Stimulated activated CD8-positive, alpha-beta memory T cell treated with anti-CD3 and anti-CD28 coated beads, Interleukin-12 subunit alpha, Interleukin-12 subunit beta, amount 100 ng/mL, for 4 hours (primary cell): ENCODE results near the gene PRDM1.

Experiments
- DNase-seq: peaks from one replicate; pipeline ENCODE4 v3.0.0-alpha.2; 2020; ENCODE audit warnings: low read depth

PRDM1 gene

DNA sequence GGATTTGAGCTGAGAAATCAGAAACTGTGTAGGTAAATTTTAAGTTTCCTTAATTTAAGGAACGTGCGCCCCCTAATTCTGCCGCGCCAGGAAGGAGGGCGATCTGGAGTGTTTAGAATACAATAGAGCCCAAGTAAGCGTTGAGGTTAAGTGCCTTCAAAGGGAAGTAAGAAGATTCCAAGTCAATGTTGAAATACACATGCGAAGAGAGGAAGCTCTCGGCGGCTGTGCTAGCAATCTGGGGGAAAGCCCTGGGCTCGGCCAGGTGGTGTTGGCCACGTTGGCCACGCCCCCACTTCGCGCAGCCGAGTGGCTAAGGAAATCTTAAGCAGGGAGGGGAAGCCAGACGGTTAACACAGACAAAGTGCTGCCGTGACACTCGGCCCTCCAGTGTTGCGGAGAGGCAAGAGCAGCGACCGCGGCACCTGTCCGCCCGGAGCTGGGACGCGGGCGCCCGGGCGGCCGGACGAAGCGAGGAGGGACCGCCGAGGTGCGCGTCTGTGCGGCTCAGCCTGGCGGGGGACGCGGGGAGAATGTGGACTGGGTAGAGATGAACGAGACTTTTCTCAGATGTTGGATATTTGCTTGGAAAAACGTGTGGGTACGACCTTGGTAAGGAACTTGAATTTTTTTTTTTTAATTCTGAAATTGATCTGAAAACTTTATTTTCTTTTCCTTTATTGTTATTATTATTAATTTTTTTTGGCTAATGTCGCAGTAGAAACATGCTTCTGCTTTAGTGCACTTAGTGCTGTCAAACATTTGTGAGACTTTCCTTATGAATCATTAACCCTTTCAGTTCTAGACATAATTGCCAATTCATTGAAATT lies at the start of gene PRDM1:
PRDM1 (plus strand) TSS at position 353 of the 830 bp plus-strand sequence; CDS start at position 571, 218 bp downstream.
- DNase-seq: peak; percentile 58

DNA sequence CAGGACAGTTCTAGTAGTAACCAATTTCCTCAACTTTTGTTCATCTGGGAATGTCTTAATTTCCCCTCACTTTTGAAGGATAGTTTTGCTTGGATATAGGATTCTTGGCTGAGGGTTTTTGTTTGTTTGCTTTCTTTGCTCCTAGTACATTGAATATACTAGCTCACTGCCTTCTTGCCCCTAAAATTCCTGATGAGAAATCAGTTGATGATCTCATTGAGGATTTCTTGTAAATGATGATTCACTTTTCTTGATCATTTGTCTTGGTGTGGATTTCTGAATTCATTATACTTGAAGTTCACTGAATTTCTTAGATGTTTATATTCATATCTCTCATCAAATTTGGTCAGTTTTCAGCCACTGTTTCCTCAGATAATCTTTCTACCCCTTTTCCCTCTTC lies 49.1 kb upstream of the PRDM1 start:
- no peak for DNase-seq

DNA sequence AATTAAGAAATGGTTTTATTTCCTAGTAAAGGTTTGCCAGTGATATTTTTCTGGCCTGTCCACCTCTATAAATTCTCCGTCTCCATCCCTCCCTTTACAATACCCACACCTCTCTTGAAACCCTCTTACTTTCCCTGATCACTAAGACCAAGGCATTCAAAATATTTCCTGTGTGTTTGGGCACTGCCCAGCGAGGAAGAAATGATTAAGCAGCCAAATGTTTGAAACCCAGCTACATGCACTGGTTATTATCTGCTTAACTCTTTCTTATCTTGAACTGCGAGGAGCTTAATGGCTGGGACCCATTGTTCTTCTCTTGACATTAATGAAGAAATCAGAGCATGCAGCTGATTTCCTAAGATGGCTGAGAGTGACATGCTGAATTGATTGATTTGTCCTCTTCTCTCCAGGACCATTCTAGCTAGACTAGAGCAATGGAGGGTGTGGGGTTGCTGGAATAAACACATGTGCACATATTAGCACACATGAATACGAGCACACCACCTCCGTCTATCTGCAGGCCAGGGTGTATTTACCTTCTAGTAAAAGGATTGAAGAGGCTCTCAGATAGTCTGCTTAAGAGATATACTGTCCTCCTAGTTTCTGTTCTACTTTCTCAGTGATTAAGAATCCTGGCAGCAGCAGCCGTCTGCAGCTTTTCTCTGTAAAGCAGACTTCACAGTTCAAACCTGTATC lies 46.1 kb upstream of the PRDM1 start:
- DNase-seq: no peak

- no peak for DNase-seq
Measured at GRCh38 chr6:106044151-106044550, 42.0 kb upstream of the PRDM1 start.

- DNase-seq: no peak
Measured at GRCh38 chr6:106045077-106045476, 41.1 kb upstream of the PRDM1 start.

GRCh38 chr6:106046116-106046853 lies 39.9 kb upstream of the PRDM1 start:
- no peak for DNase-seq

- no peak for DNase-seq
Measured at GRCh38 chr6:106046854-106047200, 39.3 kb upstream of the PRDM1 start.

GRCh38 chr6:106048336-106048735 lies 37.8 kb upstream of the PRDM1 start:
- DNase-seq: no peak

GRCh38 chr6:106050538-106050937 lies 35.6 kb upstream of the PRDM1 start:
- DNase-seq: no peak

- no peak for DNase-seq
Measured at GRCh38 chr6:106051226-106051625, 34.9 kb upstream of the PRDM1 start.

- DNase-seq: no peak
Measured at GRCh38 chr6:106053484-106054205, 32.5 kb upstream of the PRDM1 start.

DNA sequence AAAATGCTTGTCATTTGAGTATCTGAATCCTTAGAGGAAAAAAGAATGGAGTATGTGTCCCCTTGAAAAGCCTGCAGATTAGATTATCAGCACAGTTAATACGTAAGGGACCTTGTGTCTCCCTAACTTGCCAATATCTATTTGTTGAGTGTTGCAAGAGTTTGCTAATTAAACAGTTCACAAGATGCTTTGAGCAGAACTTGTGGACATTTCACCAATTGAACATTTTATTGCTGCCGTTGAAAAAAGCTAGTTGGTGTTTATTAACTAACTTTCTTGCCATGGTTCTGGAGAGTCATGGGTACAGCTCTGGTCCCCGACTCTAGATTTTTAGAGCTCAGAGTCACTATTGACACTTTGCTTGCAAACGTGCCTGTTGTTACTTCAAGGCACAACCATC lies 30.6 kb upstream of the PRDM1 start:
- DNase-seq: no peak

DNA sequence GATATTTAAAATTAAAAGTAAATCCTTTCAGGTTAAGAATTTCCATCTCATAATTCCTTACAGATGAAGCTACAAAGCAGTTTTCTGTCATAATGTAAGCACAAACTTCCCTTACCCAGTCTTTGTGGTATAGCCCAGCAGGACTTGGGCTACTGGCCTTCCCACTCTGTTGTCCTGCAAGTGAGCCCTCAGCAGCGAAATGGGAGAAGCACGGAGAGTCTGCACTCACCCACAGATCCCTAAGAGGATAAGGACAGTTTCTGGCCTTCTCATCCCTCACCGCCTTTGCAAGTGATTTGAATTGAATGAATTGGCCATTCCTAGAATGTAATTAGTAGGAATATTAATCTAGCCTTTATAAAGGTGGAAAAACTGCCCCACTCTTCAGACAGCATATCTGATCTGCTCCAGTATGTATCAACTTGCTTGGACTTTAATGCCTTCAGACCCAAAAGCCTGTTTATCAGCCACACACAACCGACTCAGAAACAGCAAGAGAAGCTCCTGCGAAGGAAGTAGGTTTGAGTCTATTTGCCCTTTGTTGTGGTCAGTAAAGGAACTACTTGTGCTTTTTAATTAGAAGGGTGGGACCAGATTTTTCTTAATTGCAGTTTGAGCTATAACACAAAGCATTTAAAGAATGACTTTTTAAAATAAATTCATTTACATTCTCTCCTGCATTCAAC lies 29.9 kb upstream of the PRDM1 start:
- DNase-seq: no peak

DNA sequence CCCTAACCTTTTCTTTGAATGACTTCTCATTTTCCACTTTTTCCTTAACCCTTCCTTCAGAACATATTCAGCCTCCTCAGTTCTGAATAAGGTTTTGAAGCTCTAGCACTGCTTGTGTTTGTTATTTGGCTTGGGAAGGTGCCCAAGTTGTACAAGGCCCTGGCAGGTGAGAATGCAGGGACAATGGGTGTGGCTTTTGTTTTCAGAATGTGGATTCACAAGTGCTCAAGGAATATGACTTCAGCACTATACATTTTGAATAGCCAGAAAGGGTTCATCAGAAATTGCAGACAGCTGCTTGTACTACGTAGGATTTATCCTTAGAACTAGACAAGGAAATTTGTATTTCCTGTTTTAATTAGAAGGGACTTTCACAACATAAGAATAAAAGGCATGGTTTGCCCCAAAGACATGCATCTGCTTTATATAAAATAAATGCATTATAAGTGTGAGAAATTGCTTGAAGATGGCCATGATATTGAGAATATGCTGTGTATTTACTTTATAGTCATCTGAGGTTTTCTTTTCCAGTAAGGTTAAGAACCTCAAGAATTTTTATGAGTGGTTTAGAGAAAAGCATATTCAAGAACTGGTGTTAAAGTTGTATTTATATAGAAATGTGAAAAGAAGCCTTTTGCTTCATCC lies 29.3 kb upstream of the PRDM1 start:
- no peak for DNase-seq

DNA sequence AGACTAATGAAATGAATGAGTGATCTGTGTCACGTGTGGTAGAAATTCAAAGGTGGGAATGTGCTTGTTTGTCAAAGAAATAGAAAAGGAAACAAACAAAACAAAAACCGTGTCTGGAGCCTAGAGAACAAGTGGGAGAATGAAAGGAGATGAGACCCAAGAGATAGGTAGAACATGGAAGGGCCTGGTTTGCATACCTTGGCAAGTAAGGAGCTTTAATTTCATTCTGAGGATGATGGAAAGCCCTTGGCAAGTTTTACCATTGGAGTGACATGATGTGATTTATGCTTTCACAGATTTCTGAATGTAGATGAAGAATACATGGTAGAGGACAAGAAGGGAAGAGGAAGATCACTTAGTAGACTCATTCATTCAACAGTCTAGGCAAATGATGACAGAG lies 26.8 kb upstream of the PRDM1 start:
- no peak for DNase-seq

DNA sequence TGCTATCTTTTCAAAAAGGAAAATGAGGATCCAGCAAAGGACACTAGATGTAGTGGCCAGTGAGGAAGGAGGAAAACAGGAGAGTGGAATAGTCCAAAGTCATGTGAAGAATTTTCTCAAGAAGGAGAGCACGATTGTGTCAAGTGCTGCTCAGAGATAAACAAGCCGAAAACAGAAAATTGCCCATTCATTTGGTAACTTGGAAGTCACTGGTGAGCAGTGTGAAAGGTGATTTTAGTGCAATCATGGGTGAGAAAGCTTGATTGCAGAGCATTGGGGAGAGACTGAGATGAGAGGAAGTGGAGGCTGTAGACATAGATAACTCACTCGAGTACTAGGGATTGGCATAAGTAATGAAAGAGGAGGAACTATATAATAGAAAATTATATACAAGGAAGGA lies 26.0 kb upstream of the PRDM1 start:
- no peak for DNase-seq

DNA sequence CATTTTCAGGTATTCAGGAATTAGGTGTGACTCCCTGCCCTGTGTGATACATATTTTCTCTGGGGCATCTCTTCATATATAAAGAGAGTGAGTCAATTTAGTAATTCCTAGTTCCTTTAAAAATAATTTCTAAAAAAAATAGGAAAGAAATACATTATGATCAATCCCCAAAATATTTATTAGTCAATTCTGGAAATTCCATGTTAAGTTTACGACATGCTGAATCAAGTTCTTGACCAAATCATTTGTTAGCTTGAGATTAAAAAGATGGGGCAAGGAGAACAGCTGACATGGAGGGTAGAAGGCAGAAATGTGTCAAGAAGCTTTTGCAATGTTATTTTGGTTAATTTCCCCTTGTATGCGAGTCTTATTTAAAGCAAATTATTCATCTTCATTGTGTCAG lies 22.7 kb upstream of the PRDM1 start:
- no peak for DNase-seq

GRCh38 chr6:106064142-106064541 lies 22.0 kb upstream of the PRDM1 start:
- DNase-seq: no peak

GRCh38 chr6:106064756-106065155 lies 21.4 kb upstream of the PRDM1 start:
- DNase-seq: no peak

- DNase-seq: no peak
Measured at GRCh38 chr6:106066989-106067388, 19.1 kb upstream of the PRDM1 start.

DNA sequence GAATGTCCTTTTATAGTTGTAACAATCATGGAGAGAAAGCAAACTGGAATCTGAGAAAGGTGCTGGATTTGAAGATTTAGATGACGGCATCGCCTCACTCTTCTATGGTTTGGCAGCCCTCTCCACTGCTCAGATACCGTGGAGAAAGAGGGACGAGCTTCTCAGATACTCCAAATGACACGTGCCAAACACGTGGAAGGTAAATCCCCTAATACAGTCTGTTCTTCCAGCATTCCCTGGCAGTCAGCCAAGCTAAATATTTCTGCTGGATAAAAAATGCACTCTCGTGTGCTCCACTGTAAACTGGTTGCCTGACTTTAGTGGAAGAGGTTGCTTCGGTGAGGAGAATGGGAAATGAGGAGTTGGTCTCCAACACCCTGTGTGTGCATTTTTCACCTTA lies 16.7 kb upstream of the PRDM1 start:
- DNase-seq: no peak
